ENCODE results near the gene SERPINB4. TPM values are rescaled to one million over a fixed set of nuclear protein-coding genes. Genes with fewer than 3 reads are reported as not detected.
"Not testable (repeated sequence)": the region's sequence is repeated elsewhere in the genome, so short reads cannot be mapped to it uniquely, and the experiment has no call there.

SERPINB4 gene
- total RNA-seq, 1 donor from 2014 or later: not detected

DNA sequence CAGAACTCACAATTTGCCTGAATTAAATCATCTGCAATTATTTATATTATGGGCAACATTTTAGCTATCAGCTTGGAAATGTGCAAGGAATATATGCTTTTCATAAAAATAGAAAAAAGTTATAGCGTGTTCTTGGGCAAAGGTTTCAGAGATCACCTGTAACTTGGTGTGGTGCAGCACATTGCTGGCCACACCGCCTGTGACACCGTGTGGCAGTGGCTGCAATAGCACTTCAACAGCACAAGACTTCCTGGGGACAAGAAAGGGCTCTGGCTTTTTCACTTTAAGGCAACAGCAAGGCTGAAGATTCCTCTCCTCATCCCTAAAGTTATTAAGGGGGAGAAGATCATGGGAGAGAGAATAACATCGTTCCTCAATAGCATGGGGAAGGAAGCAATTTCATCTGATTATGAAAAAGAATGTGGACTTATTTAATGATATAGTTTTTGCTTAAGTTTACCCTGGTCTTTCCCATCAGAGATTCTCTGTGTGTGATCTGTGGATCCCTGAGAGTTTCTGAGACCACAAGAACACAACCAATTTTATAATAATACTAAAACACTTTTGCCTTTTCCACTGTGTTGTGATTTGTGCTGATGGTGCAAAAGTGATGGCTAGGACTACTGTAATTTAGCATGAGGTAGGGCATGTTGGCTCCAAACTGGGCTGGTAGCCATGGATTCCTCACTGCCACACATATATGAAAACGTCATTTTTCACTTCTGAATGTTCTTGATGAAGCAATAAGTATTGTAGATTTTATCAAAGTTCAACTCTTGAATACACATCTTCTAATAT lies 32.7 kb upstream of the SERPINB4 start:
- H4K20me1 ChIP-seq (ENCODE audit: insufficient read depth, low read length): no peaks in the 10 kb centered on the region
- no peaks in the 10 kb centered on the region for H3K36me3 ChIP-seq (ENCODE audit: insufficient read depth, low read length)
- no peaks in the 10 kb centered on the region for H3K79me2 ChIP-seq (ENCODE audit: insufficient read depth, low read length)
- FAIRE-seq (no peak), DNase-seq (ENCODE audit: low read depth) (no peak)
- H3K4me3 Mint-ChIP-seq (ENCODE audit: unreplicated experiment): no peak overlapping the region
- H3K27ac ChIP-seq (ENCODE audit: low read depth, low read length): no peak overlapping the region
- no peaks in the 10 kb centered on the region for H3K9me3 Mint-ChIP-seq (ENCODE audit: unreplicated experiment)
- H3K9ac ChIP-seq (ENCODE audit: low read length): no peak overlapping the region
- no peaks in the 10 kb centered on the region for H3K27me3 ChIP-seq (ENCODE audit: insufficient read depth, low read length)
- no peaks in the 10 kb centered on the region for H3K36me3 Mint-ChIP-seq (ENCODE audit: low read depth, unreplicated experiment)
- peaks cover 10% of the 10 kb centered on the region for H3K4me1 Mint-ChIP-seq (ENCODE audit: low read depth, unreplicated experiment)
- no peak for TF ChIP-seq EZH2 (IDR thresholded peaks at IDR 0.05; ENCODE audit: insufficient read depth, low read length)
- TF ChIP-seq, protein P1, sequence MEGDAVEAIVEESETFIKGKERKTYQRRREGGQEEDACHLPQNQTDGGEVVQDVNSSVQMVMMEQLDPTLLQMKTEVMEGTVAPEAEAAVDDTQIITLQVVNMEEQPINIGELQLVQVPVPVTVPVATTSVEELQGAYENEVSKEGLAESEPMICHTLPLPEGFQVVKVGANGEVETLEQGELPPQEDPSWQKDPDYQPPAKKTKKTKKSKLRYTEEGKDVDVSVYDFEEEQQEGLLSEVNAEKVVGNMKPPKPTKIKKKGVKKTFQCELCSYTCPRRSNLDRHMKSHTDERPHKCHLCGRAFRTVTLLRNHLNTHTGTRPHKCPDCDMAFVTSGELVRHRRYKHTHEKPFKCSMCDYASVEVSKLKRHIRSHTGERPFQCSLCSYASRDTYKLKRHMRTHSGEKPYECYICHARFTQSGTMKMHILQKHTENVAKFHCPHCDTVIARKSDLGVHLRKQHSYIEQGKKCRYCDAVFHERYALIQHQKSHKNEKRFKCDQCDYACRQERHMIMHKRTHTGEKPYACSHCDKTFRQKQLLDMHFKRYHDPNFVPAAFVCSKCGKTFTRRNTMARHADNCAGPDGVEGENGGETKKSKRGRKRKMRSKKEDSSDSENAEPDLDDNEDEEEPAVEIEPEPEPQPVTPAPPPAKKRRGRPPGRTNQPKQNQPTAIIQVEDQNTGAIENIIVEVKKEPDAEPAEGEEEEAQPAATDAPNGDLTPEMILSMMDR (IDR thresholded peaks at IDR 0.05; ENCODE audit: insufficient read depth, low read depth, low read length): peak; percentile 14
- H3K27me3 Mint-ChIP-seq (ENCODE audit: low read depth, unreplicated experiment): no peaks in the 10 kb centered on the region
- no peak overlapping the region for H3K27ac Mint-ChIP-seq (ENCODE audit: unreplicated experiment)
- no peak overlapping the region for H2AFZ ChIP-seq (ENCODE audit: low read depth, low read length)
- no peaks in the 10 kb centered on the region for H3K9me3 ChIP-seq (ENCODE audit: insufficient read depth, low read depth, low read length)
- no peaks in the 10 kb centered on the region for H3K4me1 ChIP-seq (ENCODE audit: insufficient read depth, low read length)
- no peak overlapping the region for H3K4me3 ChIP-seq (ENCODE audit: insufficient read depth, low read depth, low read length)
- no peak overlapping the region for H3K4me2 ChIP-seq (ENCODE audit: low read length)

DNA sequence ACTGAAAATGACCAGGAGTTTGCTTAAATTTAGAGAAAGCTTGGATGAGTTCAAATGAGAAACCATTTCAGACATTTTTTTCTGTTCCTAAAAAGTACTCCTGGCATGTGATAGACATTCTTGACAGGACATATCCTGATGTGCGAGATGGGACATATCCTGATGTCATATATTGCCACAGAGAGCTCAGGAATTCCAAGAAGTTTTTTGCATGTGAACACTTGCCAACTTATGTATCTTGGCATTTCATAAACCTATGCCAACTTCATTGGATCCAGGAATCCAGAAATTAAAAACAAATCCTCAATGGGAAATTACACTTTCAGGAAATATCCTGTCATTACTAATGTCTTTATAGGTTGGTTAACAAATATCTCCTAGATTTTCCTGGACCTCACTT lies 20.5 kb upstream of the SERPINB4 start:
- no peak overlapping the region for H3K9ac ChIP-seq (ENCODE audit: low read length)
- Mint-ChIP-seq H3K36me3 (ENCODE audit: low read depth, unreplicated experiment) (no peaks in the 10 kb centered on the region), H3K27ac (ENCODE audit: unreplicated experiment) (no peak overlapping the region), H3K4me1 (ENCODE audit: low read depth, unreplicated experiment) (no peaks in the 10 kb centered on the region), H3K27me3 (ENCODE audit: low read depth, unreplicated experiment) (no peaks in the 10 kb centered on the region), H3K4me3 (ENCODE audit: unreplicated experiment) (no peak overlapping the region), H3K9me3 (ENCODE audit: unreplicated experiment) (peaks cover 9% of the 10 kb centered on the region)
- no peak overlapping the region for H3K4me3 ChIP-seq (ENCODE audit: insufficient read depth, low read depth, low read length)
- DNase-seq (ENCODE audit: low read depth) (no peak), FAIRE-seq (no peak)
- no peaks in the 10 kb centered on the region for H3K36me3 ChIP-seq (ENCODE audit: insufficient read depth, low read length)
- H3K4me1 ChIP-seq (ENCODE audit: insufficient read depth, low read length): no peaks in the 10 kb centered on the region
- H2AFZ ChIP-seq (ENCODE audit: low read depth, low read length): no peak overlapping the region
- no peaks in the 10 kb centered on the region for H3K9me3 ChIP-seq (ENCODE audit: insufficient read depth, low read depth, low read length)
- no peaks in the 10 kb centered on the region for H4K20me1 ChIP-seq (ENCODE audit: insufficient read depth, low read length)
- no peak overlapping the region for H3K4me2 ChIP-seq (ENCODE audit: low read length)
- no peak overlapping the region for H3K27ac ChIP-seq (ENCODE audit: low read depth, low read length)
- no peaks in the 10 kb centered on the region for H3K79me2 ChIP-seq (ENCODE audit: insufficient read depth, low read length)
- TF ChIP-seq EZH2 (IDR thresholded peaks at IDR 0.05; ENCODE audit: insufficient read depth, low read length): no peak
- TF ChIP-seq, protein P1 (IDR thresholded peaks at IDR 0.05; ENCODE audit: insufficient read depth, low read depth, low read length): no peak
- H3K27me3 ChIP-seq (ENCODE audit: insufficient read depth, low read length): no peaks in the 10 kb centered on the region

DNA sequence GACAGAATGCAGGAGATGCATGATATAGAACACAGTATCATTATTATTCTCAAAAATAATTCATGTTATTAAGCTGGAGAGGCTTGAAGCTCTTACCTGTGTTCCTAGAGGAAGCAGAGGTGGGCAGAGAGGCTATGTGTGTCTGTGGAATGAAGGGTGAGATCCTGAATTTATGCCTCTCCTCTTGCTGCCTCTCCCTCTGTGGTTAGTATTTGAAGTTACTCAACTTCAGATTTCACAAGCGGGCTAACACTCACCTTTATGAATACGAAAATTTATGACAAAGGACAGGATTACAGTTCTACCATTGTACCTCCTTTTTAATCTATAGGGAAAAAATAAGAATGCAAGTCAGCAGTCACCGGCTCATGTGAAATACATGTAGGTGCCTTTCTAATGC lies 17.7 kb upstream of the SERPINB4 start, which contains the start of gene SERPINB3:
SERPINB3 (minus strand) TSS at position 144 of the 400 bp plus-strand sequence. CDS start 677 bp downstream, outside the sequence.
- H3K36me3 Mint-ChIP-seq (ENCODE audit: low read depth, unreplicated experiment); H3K9ac ChIP-seq (ENCODE audit: low read length); H3K4me3 ChIP-seq (ENCODE audit: insufficient read depth, low read depth, low read length); FAIRE-seq; H3K27me3 Mint-ChIP-seq (ENCODE audit: low read depth, unreplicated experiment); H3K27me3 ChIP-seq (ENCODE audit: insufficient read depth, low read length); H3K36me3 ChIP-seq (ENCODE audit: insufficient read depth, low read length); H3K9me3 Mint-ChIP-seq (ENCODE audit: unreplicated experiment); H3K9me3 ChIP-seq (ENCODE audit: insufficient read depth, low read depth, low read length); H3K27ac ChIP-seq (ENCODE audit: low read depth, low read length); H3K4me1 ChIP-seq (ENCODE audit: insufficient read depth, low read length); H2AFZ ChIP-seq (ENCODE audit: low read depth, low read length); H3K4me3 Mint-ChIP-seq (ENCODE audit: unreplicated experiment); H3K4me2 ChIP-seq (ENCODE audit: low read length); H3K4me1 Mint-ChIP-seq (ENCODE audit: low read depth, unreplicated experiment); H3K27ac Mint-ChIP-seq (ENCODE audit: unreplicated experiment); DNase-seq (ENCODE audit: low read depth); H4K20me1 ChIP-seq (ENCODE audit: insufficient read depth, low read length); H3K79me2 ChIP-seq (ENCODE audit: insufficient read depth, low read length): not testable (repeated sequence)

DNA sequence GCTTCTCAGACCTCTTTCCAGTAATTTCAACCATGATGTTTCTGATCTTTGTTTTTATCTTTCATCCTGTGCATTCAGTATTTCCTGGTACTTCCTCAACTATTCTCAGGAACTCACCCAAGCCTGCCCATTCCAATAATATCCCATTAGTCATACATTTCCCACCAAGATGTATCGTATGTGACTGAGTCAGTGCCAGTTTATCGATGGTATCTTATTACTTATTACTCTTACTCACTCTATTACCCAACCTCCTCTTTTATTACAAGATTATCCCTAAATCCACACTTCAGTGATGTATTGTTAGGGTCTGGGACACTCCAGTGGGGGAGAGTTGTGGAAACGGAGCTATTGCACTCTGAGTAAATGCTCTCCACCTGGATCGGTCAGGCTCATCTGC lies 14.9 kb upstream of the SERPINB4 start:
- H3K27ac ChIP-seq (ENCODE audit: low read depth, low read length); H3K36me3 Mint-ChIP-seq (ENCODE audit: low read depth, unreplicated experiment); FAIRE-seq; DNase-seq (ENCODE audit: low read depth); H3K9me3 Mint-ChIP-seq (ENCODE audit: unreplicated experiment); H3K27ac Mint-ChIP-seq (ENCODE audit: unreplicated experiment); H3K9me3 ChIP-seq (ENCODE audit: insufficient read depth, low read depth, low read length); H3K27me3 ChIP-seq (ENCODE audit: insufficient read depth, low read length); H2AFZ ChIP-seq (ENCODE audit: low read depth, low read length); H3K36me3 ChIP-seq (ENCODE audit: insufficient read depth, low read length); H3K4me3 Mint-ChIP-seq (ENCODE audit: unreplicated experiment); H3K9ac ChIP-seq (ENCODE audit: low read length); H3K27me3 Mint-ChIP-seq (ENCODE audit: low read depth, unreplicated experiment); H3K4me1 ChIP-seq (ENCODE audit: insufficient read depth, low read length); H3K79me2 ChIP-seq (ENCODE audit: insufficient read depth, low read length); H3K4me2 ChIP-seq (ENCODE audit: low read length); H3K4me1 Mint-ChIP-seq (ENCODE audit: low read depth, unreplicated experiment); H3K4me3 ChIP-seq (ENCODE audit: insufficient read depth, low read depth, low read length); H4K20me1 ChIP-seq (ENCODE audit: insufficient read depth, low read length): not testable (repeated sequence)

DNA sequence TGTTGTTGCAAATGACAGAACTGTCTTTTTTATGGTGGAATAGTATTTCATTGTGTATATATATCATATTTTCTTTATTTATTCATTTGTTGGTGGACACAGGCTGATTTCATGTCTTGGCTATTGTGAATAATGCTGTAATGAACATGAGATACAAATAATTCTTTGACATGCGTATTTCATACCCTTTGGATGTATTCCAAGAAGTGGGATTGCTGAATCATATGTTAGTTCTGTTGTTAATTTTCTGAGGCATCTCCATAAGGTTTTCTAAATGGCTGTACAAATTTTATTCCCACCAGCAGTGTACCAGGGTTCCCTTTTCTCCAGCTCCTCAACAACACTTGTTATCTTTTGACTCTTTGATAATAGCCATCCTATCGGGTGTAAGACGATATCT lies 6.2 kb upstream of the SERPINB4 start:
- H3K9me3 Mint-ChIP-seq (ENCODE audit: unreplicated experiment); H3K4me1 Mint-ChIP-seq (ENCODE audit: low read depth, unreplicated experiment); H3K9ac ChIP-seq (ENCODE audit: low read length); H3K4me2 ChIP-seq (ENCODE audit: low read length); H3K4me3 ChIP-seq (ENCODE audit: insufficient read depth, low read depth, low read length); H3K4me1 ChIP-seq (ENCODE audit: insufficient read depth, low read length); FAIRE-seq; H3K27me3 ChIP-seq (ENCODE audit: insufficient read depth, low read length); H3K27ac ChIP-seq (ENCODE audit: low read depth, low read length); H2AFZ ChIP-seq (ENCODE audit: low read depth, low read length); H3K27me3 Mint-ChIP-seq (ENCODE audit: low read depth, unreplicated experiment); H3K27ac Mint-ChIP-seq (ENCODE audit: unreplicated experiment); DNase-seq (ENCODE audit: low read depth); H3K4me3 Mint-ChIP-seq (ENCODE audit: unreplicated experiment); H3K9me3 ChIP-seq (ENCODE audit: insufficient read depth, low read depth, low read length); H3K79me2 ChIP-seq (ENCODE audit: insufficient read depth, low read length); H4K20me1 ChIP-seq (ENCODE audit: insufficient read depth, low read length); H3K36me3 Mint-ChIP-seq (ENCODE audit: low read depth, unreplicated experiment); H3K36me3 ChIP-seq (ENCODE audit: insufficient read depth, low read length): not testable (repeated sequence)

Data from astrocyte (in vitro differentiated cells and primary cell).